BE2C (cell line): ENCODE results near the gene CYB561.
A peak's percentile ranks its signal among the peaks of the same experiment; 100 is the strongest.

ENCODE experiments used
- DNase-seq: peaks from one replicate; pipeline ENCODE4 v3.0.0-alpha.2; 2020
- H3K27me3 ChIP-seq: fragments of 250-450 bp; sonication (Bioruptor Pico); 2 replicates; pipeline ENCODE4 v1.5.1; 2020; ENCODE audit warnings: mild to moderate bottlenecking
- H3K36me3 ChIP-seq: fragments of 250-450 bp; sonication (Bioruptor Pico); 2 replicates; pipeline ENCODE4 v1.5.1; 2020; ENCODE audit warnings: mild to moderate bottlenecking
- H3K4me1 ChIP-seq: fragments of 250-450 bp; sonication (Bioruptor Pico); 2 replicates; pipeline ENCODE4 v1.5.1; 2020
- H3K4me3 ChIP-seq: 2 replicates; pipeline ENCODE4 v1.5.1; 2011; ENCODE audit warnings: low read depth, low read length
- H3K9me3 ChIP-seq: fragments of 250-450 bp; sonication (Bioruptor Pico); 2 replicates; pipeline ENCODE4 v1.5.1; 2020
- TF ChIP-seq, protein P1 (sequence below): IDR thresholded peaks from 2 replicates; pipeline ENCODE4 v1.5.1; 2012; ENCODE audit warnings: mild to moderate bottlenecking, low read depth, low read length

Gene CYB561

DNA sequence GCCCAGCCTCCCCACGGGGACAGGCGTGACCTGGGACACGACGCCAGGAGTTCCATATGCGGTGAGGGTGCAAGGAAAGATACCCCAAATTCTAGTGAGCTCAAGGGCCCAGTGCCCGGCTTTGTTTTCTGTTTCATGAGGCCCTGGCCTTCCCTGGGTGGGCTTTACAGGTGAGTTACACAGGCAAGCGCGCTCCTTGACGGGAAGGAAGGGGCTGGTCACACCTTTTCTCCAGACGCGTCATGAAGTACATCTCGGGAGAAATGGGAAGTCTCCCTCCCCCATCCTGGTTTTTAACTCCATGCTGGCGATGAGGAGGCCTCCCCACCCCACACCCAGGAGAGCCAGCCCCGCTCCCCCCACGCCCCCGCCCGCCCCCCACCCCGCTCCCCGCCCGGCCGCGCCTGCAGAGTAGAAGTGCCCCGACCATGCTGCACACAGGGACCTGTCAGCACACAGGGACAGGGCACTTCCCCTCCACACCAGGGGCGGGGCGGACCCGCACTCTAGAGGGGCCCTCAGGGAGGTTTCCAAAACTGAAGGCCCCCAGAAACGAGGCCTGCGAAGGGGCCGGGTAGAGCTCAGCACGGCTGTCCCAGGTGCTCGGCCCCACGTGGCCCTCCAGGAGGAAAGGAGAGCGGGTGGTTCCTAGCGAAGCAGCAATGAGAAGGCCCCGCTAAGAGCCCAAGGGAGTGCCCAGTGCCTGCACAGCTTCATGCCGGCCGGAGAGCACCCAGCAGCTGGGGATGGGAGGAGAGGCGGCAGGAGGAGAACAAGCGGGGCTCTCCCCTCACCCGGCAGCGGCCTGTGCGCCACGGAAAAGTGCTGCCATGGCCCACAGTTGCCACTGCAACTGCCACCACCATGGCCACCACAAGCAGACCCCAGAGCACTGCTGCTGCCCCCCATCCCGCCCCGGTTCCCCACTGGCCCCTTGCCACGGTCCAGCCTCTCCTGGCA lies 7.7 kb downstream of the CYB561 start:
- peak; percentile 53 for DNase-seq
- TF ChIP-seq, protein P1, sequence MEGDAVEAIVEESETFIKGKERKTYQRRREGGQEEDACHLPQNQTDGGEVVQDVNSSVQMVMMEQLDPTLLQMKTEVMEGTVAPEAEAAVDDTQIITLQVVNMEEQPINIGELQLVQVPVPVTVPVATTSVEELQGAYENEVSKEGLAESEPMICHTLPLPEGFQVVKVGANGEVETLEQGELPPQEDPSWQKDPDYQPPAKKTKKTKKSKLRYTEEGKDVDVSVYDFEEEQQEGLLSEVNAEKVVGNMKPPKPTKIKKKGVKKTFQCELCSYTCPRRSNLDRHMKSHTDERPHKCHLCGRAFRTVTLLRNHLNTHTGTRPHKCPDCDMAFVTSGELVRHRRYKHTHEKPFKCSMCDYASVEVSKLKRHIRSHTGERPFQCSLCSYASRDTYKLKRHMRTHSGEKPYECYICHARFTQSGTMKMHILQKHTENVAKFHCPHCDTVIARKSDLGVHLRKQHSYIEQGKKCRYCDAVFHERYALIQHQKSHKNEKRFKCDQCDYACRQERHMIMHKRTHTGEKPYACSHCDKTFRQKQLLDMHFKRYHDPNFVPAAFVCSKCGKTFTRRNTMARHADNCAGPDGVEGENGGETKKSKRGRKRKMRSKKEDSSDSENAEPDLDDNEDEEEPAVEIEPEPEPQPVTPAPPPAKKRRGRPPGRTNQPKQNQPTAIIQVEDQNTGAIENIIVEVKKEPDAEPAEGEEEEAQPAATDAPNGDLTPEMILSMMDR = no peak
- Histone ChIP-seq H3K36me3 (peaks cover 31% of the 10 kb centered on the region), H3K4me3 (peak overlapping the region; percentile 79), H3K27me3 (no peaks in the 10 kb centered on the region), H3K9me3 (no peaks in the 10 kb centered on the region), H3K4me1 (peaks cover 47% of the 10 kb centered on the region)

- H3K4me1 ChIP-seq = peaks cover 48% of the 10 kb centered on the region
These were observed 8.6 kb downstream of the CYB561 start for GRCh38 chr17:63437287-63438091.

GRCh38 chr17:63436523-63437110 lies 9.5 kb downstream of the CYB561 start:
- Histone ChIP-seq H3K36me3 (peaks cover 40% of the 10 kb centered on the region), H3K27me3 (no peaks in the 10 kb centered on the region), H3K4me1 (peaks cover 43% of the 10 kb centered on the region), H3K9me3 (no peaks in the 10 kb centered on the region), H3K4me3 (peak overlapping the region; percentile 79)
- TF ChIP-seq, protein P1 = peak; percentile 84
- DNase-seq = peak; percentile 96

More at GRCh38 chr17:63437287-63438091, 8.6 kb downstream of the CYB561 start:
- peak; percentile 55 for DNase-seq
- Histone ChIP-seq H3K36me3 (peaks cover 40% of the 10 kb centered on the region), H3K27me3 (no peaks in the 10 kb centered on the region), H3K9me3 (no peaks in the 10 kb centered on the region), H3K4me3 (peak overlapping the region; percentile 79)
- TF ChIP-seq, protein P1 = no peak

- Histone ChIP-seq H3K4me3 (peak overlapping the region; percentile 79), H3K4me1 (peaks cover 38% of the 10 kb centered on the region), H3K9me3 (no peaks in the 10 kb centered on the region), H3K36me3 (peaks cover 40% of the 10 kb centered on the region), H3K27me3 (no peaks in the 10 kb centered on the region)
- DNase-seq = peak; percentile 55
- TF ChIP-seq, protein P1 = no peak
These were observed 10.2 kb downstream of the CYB561 start for GRCh38 chr17:63435681-63436522.

DNA sequence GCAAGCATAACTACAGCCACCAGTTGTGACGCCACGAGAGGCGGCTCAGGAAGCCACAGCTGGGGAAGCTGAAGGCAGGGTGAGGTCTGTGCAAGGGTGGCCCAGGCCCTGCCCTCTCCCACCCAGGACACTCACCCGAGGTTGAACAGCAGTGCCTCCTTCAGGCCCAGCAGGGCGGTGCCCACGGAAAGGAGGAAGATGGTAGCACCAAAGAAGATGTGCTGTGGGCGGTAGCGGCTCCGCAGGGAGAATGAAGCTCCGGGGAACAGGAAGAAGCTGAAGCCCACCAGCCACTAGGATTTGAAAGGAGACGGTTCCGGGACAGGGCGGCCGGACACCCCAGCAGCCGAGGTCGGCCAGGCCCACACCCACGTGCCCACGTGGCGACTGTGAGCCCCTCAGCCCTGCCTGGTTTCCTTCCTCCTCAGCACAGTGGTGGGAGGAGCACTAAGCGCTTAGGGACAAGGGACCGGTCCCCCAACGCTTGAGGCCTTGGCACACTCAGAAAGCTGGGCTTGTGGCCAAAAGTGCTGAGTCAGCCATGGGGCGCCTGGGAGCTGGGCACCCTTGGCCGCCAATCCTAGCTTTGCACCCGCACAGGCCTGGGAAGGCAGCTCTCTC lies 11.0 kb downstream of the CYB561 start:
- Histone ChIP-seq H3K36me3 (peaks cover 42% of the 10 kb centered on the region), H3K27me3 (no peaks in the 10 kb centered on the region), H3K4me1 (peaks cover 36% of the 10 kb centered on the region), H3K4me3 (peak overlapping the region; percentile 79), H3K9me3 (no peaks in the 10 kb centered on the region)
- TF ChIP-seq, protein P1 = peak; percentile 69
- peak; percentile 93 for DNase-seq
